ENCODE data around the gene HOXD13.
A peak's percentile ranks its signal among the peaks of the same experiment; 100 is the strongest.

Gene HOXD13

GRCh38 chr2:176126929-176127773, 34.6 kb downstream of the HOXD13 start:
- TF ChIP-seq CTCF (IDR thresholded peaks at IDR 0.05; ENCODE audit: control insufficient read depth, insufficient read depth, low read depth, low read length, missing control alignments), result peak; percentile 73
- H3K4me3 ChIP-seq (ENCODE audit: control insufficient read depth, low read depth, low read length), result no peak overlapping the region; the same call in 1 of the 2 replicates
- DNase-seq (ENCODE audit: low read depth), result no peak

GRCh38 chr2:176127774-176128072, 35.2 kb downstream of the HOXD13 start:
- no peak for DNase-seq (ENCODE audit: low read depth)
- H3K4me3 ChIP-seq (ENCODE audit: control insufficient read depth, low read depth, low read length), result no peak overlapping the region

GRCh38 chr2:176128172-176128981, 35.9 kb downstream of the HOXD13 start:
- peak overlapping the region; percentile 58 for H3K4me3 ChIP-seq (ENCODE audit: control insufficient read depth, low read depth, low read length)
- TF ChIP-seq CTCF (IDR thresholded peaks at IDR 0.05; ENCODE audit: control insufficient read depth, insufficient read depth, low read depth, low read length, missing control alignments), result no peak
- no peak for DNase-seq (ENCODE audit: low read depth)

More at GRCh38 chr2:176127774-176128072, 35.2 kb downstream of the HOXD13 start:
- no peak for TF ChIP-seq CTCF (IDR thresholded peaks at IDR 0.05; ENCODE audit: control insufficient read depth, insufficient read depth, low read depth, low read length, missing control alignments)

GRCh38 chr2:176128982-176129796, 36.7 kb downstream of the HOXD13 start, which contains the start of gene HOXD8:
TSS of gene HOXD8 (plus strand) at chr2:176129705. CDS start at chr2:176130367, 662 bp downstream.
- H3K4me3 ChIP-seq (ENCODE audit: control insufficient read depth, low read depth, low read length), result peak within 1 kb of the TSS; percentile 58
- no peak for TF ChIP-seq CTCF (IDR thresholded peaks at IDR 0.05; ENCODE audit: control insufficient read depth, insufficient read depth, low read depth, low read length, missing control alignments)
- no peak for DNase-seq (ENCODE audit: low read depth)

GRCh38 chr2:176129813-176130146, 37.3 kb downstream of the HOXD13 start:
- H3K4me3 ChIP-seq (ENCODE audit: control insufficient read depth, low read depth, low read length), result peak overlapping the region; percentile 58
- DNase-seq (ENCODE audit: low read depth), result no peak
- no peak for TF ChIP-seq CTCF (IDR thresholded peaks at IDR 0.05; ENCODE audit: control insufficient read depth, insufficient read depth, low read depth, low read length, missing control alignments)

Measured in AG09309 (cell line).